ENCODE data around the gene FBXW9.
"Not testable (repeated sequence)": the region's sequence is repeated elsewhere in the genome, so short reads cannot be mapped to it uniquely, and the experiment has no call there.

Gene FBXW9

DNA sequence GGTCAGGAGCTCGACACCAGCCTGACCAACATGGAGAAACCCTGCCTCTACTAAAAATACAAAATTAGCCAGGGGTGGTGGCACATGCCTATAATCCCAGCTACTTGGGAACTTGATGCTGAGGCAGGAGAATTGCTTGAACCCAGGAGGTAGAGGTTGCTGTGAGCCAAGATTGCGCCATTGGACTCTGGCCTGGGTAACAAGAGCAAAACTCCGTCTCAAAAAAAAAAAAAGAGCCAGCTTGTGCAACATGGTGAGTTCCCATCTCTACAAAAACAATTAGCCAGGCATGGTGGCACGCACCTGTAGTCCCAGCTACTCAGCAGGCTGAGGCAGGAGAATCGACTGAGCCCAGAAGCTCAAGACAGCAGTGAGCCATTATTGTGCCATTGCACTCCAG lies 18.4 kb downstream of the FBXW9 start:
- DNase-seq: not testable (repeated sequence)

DNA sequence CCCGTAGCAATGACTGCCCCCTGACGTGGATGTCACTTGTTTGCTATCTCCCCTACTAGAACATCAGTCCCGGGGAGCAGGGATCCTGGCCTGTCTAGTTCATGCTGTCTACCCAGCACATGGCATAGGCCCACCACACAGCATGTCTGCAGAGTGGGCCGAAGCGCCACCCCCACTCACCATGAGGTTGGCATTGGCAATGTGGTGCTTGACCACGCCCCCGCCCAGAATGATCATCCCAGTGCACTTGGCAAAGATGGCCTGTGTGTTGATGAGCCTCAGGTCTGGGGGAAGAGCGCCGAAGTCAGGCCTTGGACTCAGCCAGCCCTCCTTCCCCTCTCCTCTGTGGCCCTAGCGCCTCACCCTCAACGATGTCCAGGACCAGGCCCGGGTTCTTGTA lies 19.5 kb downstream of the FBXW9 start:
- DNase-seq: no peak

DNA sequence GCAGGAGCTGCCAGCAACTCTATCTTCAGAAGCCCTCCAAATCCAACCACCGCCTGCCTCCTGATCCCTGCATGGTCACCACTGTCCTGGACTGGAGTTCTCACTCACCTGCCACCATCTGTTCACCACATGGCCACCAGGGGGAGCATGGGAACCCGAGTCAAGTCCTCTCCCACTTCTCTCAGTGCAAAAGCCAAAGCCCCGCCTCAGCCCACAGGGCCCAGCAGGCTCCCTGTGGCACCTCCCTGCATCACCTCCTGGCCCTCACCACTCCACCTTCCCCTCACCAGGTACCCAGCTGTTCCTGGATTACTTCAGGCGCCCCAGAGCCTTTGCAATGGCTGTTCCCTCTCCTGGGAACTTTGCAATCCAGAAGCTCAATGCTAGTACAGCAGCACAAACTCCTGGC lies 20.0 kb downstream of the FBXW9 start:
- DNase-seq: peak; percentile 25

DNA sequence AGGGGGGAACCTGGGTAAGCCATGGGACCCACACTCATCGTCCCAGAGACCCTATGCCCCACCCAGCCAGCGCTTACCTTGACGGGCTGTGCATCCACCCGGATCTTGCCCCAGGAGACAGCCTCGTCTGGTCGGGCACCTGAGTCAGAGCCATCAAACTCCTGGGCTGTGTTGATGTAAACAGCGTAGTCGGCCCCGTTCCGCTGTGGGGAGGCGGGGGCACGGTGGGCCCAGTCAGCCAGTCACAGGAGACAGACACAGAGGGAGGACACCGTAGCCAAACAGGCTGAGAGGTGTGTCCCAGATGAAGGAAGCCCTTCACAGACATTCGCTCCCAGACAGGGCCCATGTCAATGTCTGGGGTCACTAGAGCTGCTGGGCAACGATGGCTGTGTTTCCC lies 20.5 kb downstream of the FBXW9 start:
- DNase-seq: no peak

DNA sequence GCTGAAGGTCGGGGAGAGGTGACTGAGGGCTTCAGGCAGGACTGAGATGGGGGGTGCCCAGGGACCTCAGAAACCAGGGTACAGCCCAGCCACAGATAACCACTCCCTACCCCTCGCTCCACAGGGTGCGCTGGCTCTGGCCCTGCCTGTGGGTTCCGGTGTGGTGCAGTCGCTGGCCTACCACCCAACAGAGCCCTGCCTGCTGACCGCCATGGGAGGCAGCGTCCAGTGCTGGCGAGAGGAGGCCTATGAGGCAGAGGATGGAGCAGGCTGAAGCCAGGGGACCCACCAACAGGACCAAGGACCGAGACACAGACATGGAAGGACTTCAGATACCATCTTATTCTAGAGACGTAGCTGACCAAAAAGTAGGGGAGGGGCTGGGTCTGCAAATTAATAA lies 21.0 kb downstream of the FBXW9 start:
- DNase-seq: no peak

DNA sequence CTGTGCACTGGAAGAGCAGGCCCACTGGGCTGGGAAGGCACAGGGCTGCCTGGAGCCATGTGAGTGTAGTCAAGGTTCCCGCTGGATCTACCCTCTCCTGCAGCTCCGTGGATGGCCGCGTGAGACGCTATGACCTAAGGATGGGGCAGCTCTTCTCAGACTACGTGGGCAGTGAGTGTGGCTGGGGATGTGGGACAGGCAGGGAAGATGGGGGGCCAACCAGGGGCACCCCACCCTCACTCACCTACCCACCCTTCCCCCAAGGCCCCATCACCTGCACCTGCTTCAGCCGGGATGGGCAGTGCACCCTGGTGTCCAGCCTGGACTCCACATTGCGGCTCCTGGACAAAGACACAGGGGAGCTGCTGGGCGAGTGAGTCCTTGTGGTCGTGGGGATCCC lies 23.7 kb downstream of the FBXW9 start:
- no peak for DNase-seq

DNA sequence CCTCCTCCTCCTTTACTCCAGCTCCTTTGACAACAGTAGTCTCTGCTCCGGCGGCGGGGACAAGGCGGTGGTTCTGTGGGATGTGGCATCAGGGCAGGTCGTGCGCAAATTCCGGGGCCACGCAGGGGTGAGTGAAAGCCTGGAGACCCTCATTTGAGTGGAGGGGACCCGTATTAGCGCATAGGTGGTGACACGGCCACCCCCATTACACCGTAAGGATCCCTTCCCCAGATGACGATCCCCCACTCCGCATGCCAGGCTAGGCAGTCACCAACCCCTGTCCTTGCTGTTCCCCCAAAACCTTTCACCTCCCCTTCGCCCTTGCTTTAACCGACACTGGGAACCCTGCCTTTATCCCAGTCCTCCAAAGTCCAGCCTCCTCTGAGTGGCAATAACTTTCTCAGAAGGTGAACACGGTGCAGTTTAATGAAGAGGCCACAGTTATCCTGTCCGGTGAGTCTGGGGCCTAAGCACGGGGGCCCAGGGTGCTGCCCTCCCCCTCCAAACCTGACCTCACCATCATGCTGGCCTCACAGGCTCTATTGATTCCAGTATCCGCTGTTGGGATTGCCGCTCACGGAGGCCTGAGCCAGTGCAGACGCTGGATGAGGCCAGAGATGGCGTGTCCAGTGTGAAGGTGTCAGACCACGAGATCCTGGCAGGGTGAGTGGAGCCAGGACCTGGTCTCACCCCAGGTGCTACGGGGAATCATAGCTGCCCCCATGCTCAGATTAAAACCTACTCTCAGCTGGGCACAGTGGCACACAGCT lies 26.1 kb downstream of the FBXW9 start:
- DNase-seq: no peak

DNA sequence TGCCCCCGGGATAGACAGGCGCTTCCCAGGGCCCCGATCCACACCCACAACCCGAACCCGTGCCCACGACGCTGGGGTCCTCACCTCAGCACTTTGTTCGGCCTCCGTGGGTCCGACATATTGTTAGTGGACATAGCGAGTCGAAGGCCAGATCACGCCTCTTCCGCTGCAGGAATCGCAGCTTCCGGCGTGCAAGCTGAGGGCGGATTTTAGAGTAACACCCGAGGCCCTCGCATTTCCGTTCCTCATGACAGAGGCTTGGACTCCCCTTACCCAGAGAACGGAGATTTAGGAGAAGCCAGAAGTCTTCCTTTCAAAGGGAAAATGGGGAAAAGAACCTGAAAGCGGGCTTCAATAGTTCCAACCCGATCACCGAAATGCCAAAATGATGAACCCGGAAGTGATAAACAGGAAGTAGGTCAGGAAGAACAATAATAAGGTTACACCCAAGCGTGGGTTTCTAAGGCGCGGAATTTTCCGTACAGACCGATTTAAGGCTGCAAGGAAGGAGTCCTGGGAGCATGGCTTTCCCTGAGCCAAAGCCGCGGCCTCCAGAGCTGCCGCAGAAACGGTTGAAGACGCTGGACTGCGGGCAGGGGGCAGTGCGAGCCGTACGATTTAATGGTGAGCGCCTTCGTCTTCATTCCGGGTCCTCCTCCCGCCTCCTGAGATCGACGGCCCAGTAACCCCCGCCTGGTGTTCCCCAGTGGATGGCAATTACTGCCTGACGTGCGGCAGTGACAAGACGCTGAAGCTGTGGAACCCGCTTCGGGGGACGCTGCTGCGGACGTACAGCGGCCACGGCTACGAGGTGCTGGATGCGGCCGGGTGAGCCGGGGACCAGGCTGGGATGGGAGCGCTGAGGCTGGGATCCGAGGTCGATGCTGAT lies 26.9 kb downstream of the FBXW9 start:
- DNase-seq: peak; percentile 41

DNA sequence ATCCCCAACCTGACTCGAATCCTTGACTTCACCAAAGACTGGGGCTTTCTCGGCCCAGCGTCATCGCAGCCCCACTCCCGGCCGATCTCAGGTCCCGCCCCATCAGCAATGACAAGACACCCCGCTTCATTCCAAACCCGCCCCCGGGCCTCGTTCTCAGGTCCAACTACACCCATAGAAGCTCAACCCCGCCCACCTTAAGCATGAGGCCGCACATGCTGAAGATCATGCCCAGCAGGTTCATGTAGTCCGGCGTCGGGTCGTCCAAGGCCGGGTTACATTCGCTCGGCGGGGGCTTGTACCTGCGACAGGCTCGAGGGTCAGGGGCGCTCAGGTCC lies 27.5 kb downstream of the FBXW9 start:
- peak; percentile 15 for DNase-seq

DNA sequence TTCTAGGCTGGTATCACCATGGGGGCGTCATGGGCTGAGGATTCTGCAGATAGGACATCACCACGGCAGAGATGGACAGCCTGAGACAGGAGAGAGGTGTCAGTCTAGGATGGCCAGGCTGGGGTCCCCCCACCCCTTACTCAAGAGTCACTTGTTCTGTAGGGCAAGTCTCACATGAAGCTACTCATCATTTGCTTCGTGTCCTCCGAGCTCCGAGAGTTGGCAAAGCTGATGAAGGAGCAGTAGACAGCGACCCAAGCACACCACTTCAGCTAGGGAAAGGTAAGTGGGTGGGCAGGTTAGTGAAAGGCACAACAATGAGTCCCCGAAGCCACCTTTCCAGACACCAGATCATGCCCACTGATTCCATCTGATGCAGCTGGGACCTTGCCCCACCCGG lies 28.1 kb downstream of the FBXW9 start:
- DNase-seq: no peak

DNA sequence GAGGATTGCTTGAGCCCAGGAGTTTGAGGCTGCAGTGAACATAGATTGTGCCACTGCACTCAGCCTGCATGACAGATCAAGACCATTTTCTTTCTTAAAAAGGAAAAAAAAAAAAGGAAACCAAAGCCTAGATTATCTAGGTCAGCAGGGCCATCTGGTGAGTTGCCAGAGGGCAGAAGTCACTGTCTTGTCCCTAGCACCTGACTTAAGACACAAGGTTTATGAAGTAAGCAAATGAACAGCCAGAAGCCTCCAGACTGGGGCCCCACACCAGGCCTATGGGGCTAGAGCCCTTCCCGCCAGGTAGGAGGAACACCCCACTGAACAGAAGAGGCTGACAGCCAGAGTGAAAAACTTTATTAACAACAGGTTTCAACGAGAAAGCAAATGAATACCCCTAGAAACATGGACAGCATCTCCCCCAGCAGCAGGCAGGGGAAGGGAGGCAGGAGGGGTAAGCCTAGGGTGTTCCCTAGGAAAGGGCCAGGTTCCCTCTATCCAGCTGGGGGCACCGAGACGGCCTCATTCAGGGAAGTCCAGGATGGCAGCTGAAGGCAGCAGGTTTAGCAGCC lies 28.6 kb downstream of the FBXW9 start:
- DNase-seq: no peak

DNA sequence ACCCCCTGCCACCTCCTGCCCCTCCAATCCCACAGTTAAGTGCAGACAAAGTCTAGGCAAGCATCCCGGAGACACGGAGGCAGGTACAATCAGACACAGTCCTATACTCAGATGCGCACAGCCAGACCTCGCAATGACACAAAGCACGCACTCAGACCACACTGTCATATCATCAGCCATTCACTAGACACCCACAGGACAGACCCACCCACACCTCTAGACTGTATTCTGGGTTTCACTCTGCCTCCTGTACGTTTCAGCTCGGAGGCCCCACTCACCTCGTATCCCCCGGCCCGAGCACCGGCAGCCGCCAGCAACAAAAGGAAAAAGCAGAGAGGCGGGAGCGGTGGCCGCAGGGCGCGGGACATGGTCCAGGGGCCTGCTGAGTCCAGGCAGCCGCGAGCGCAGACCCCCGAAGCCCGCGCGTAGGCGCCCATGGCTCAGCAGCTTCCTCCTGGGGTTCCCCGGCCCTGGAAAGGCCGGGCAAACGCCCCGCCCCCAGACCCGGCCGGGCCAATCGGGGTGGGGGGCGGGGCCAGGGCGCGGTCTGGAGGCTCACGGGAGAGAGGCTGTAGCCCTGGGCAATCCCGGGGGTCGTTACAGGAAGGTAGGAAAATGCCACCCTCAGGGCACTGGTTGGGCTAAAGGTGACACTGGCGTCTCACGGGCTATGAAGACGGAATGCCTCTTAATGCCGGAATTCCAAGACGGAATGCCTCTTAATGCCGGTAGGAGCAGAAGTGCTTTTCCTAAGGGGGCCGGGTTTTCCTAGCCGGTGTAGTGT lies 30.0 kb downstream of the FBXW9 start, which contains the start of the genes MAN2B1 and WDR83:
Gene MAN2B1, minus strand, starts transcription at position 478 of the 784 bp plus-strand sequence. Its CDS starts 41 bp downstream, at position 437.
Gene WDR83, plus strand, starts transcription at position 543 of the 784 bp plus-strand sequence. CDS start 2,984 bp downstream, outside the sequence.
- DNase-seq: peak; percentile 55

DNA sequence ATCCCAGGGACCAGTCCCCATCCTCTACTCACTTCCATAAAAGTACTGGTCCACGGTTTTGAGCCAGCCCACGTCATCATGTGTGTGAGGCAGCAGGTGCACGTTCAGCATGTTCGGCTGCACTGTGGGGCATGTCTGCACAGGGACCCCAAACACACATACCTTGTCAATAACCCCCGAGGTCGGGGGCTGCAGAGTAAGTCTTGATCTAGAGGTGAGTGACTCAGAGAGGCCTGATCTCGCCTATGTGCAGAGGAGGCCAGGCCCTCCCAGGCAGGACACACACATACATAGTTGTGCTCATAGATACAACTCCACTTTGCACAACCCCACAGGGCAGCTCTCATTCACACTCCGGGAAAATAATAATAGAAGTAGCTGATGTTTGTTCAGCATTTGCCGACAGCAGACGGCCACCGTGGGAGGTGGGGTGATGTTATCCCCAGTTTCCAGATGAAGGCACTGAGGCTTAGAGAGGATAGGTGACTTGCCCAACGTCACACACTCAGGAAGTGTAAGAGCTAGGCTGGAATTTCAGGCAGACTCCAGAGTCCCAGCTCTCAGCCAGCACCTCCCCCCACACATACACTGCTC lies 30.7 kb downstream of the FBXW9 start:
- DNase-seq: no peak

DNA sequence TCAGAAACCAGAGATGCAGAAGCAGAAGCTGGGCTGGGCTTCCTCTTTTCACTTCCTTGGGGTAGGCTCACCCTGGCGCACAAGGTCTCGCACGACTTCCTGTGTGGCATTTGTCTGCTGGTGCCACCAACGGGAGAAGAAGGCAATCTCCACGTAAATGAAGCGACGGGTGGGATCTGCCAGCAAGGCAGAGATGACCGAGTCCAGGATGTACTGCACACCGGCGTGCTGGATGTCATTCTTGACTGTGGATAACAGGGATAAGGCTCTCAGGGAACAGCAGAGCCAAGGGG lies 31.2 kb downstream of the FBXW9 start:
- no peak for DNase-seq

DNA sequence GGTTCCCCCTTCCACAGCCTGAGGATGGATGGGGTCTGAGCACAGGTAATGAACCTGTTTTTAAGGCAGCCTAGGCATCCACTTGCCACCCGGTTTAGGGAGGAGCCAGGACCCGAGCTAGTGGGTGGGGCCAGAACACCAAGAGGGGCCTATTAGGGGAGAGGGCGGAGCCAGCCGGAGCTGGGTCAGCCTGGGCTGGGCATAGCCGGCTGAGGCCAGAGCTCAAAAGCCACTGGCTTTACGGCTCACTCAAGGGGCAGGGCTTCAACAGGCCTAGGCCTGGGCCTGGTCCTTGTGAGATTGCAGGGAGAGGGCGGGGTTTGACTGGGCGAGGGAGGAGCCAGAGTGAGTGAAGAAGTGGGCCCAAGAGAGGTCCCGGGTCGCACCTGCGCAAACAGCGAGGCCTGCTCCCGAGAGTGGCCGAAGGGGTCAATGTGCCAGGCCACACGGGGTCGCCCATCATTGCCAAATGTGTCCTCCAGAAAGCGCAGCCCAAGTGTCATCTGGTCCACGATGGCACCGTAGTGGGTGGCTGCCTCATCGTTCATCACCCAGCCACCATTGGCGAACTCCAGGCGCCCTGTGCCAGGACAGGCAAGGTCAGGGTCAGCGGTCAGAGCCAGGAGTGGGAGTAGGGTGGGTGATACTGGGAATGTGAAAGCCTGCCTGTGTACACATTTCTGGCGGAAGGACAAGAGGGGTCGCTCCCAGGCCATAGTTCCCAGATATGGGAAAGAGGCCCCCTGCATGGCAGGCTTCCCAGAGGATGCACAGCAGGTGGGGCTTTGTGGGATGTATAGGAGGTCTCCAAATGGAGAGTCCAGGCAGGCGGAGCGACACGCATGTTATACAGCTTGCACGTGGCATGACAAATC lies 31.8 kb downstream of the FBXW9 start:
- no peak for DNase-seq

DNA sequence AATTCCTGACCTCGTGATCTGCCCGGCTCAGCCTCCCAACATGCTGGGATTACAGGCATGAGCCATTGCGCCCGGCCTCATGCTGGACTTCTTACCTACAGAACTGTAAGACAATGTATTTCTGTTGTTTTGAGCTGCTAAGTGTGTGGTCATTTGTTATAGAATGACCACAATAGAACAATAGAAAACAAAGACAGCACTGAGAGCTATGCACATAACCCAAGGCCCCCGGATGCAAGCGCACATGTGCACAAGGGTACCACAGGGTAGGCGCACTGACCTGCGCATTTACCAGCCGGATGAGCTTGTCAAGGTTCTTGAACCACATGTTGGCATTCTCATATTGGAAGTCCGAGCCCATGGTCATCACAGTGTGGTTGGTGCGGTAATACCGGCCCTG lies 35.5 kb downstream of the FBXW9 start:
- no peak for DNase-seq

DNA sequence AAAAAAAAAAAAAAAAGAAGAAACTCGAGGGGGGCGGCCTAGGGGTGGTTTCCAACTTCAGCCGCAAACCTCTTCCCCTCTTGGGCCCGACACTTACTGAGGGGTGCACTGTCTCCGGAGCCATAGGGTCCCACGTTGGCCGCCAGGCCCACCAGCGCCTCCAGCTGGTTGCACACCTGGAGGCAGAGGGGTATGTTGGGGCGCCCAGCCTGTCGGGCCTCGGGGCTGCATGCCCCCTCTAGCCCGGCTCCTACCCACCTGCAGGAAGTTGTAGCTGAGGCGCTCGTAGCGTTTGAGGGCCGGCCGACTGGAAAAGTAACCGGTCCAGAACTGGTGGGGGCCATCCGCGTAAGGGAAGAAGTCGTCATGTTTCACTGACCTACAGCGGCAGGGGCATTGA lies 38.5 kb downstream of the FBXW9 start:
- no peak for DNase-seq

DNA sequence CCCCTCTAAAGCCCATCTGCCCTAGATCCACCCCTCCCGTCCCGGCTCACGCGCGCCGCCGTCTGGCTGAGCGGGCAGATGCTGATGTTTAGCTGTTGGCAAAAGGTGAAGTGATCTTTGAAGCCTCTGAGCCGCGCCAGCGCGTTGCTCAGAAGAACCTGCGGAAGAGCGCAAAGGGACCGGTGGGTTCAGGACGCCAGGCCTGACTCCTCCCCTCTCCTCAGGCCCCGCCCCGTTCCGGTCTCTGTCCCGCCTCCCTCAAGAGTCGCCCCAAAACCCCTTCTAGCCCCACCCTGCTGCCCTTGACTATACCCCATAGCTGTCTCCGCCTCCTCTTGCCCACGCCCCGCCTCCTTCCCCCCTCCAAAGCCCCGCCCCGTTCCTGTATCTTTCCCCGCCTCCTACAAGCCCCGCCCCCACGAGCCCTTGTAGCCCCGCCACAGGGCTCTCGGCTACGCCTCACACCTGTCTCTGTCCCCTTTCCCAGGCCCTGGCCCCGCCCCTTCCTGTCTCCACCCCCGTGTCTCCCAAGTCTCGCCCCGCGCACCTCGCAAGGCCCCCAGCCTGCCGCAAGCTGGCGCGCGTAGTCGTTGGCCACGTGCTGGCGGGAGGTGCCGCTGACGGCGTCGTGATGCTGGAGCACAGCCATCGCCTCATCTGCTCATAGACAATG lies 39.4 kb downstream of the FBXW9 start:
- no peak for DNase-seq

DNA sequence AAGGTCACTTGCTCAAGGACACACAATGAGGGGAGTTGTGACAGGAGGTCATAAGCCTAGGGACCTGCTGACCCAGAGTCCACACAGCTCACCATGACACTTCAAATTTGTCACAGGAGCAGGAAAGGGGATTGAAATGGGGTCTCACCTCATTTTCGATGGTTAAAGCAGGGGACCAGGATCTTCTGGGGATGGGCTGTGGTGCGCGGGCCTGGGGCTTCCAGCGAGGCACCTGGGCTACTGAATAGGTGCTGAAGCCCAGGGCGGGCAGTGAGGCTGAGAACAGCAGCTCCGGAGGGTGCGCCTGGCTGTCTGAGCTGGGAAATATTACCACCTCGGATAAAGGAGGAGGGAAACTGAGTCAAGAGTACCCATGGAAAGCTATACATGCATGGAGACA lies 40.9 kb downstream of the FBXW9 start:
- no peak for DNase-seq

DNA sequence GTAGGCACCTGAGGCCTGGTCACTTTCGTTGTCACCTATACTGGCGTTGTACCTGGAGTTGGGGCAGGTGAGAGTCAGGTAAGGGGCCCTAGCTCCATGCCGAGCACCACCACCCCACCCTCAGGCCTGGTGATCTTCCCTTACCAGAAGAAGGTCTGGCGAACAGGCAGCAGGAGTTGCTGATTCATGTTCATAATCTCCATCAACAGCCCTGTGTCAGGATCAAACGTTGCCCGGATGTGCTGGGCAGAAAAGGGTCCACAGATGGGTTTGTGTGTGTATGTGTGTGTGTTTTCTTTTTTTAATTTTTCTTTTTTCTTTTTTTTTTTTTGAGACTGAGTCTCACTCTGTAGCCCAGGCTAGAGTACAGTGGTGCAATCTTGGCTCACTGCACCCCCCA lies 44.2 kb downstream of the FBXW9 start:
- DNase-seq: no peak

DNA sequence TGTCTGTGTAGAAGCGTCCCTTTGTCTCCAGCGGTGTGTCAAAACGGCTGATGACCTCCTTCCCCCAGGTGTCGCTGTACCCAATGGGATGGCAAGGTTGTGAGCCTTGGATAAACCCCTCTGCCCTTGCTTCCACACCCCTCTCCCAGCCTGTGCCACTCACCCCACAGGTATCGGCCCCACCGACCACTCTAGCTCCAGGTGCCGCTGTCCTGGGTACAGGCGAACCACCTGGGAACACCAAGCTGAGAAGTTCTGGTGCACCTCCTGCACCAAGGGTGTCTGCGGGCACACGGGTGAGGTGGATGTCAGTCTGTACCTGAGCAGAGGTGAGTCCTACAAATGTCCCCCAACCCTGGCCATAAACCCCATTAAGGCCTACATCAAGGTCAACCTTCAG lies 46.5 kb downstream of the FBXW9 start:
- no peak for DNase-seq
